Measurements from ENCODE around the gene SCCPDH.

GRCh38 chr1:246690100-246690499 lies 34.1 kb upstream of the SCCPDH start:
- TF ChIP-seq CTCF (IDR thresholded peaks at IDR 0.05; ENCODE audit: extremely low read depth in 1 of 2, insufficient read depth in 1 of 2, low read depth in 1 of 2, low read length in 2 of 2) (no peak), POLR2AphosphoS5 (IDR thresholded peaks at IDR 0.05; ENCODE audit: insufficient read depth, low read depth, low read length) (no peak), FOS (IDR thresholded peaks at IDR 0.05; ENCODE audit: borderline replicate concordance, insufficient read depth, low read length) (no peak), POLR2A (IDR thresholded peaks at IDR 0.05; ENCODE audit: low read depth, low read length) (no peak), MAX (IDR thresholded peaks at IDR 0.05; ENCODE audit: insufficient read depth, insufficient read length) (no peak), EZH2 (IDR thresholded peaks at IDR 0.05; ENCODE audit: borderline replicate concordance, low read depth, low read length, severe bottlenecking) (no peak), JUN (IDR thresholded peaks at IDR 0.05; ENCODE audit: borderline replicate concordance, insufficient read depth, insufficient read length, low read depth) (no peak), GATA2 (IDR thresholded peaks at IDR 0.05; ENCODE audit: insufficient read depth, insufficient read length, low read depth, low read length) (no peak), MYC (IDR thresholded peaks at IDR 0.05; ENCODE audit: low read depth, low read length) (no peak)
